ENCODE measurements around the gene ZC3H14. TPM values are rescaled to one million over a fixed set of nuclear protein-coding genes. Genes with fewer than 3 reads are reported as not detected.
"Not testable (repeated sequence)": the region's sequence is repeated elsewhere in the genome, so short reads cannot be mapped to it uniquely, and the experiment has no call there.

Gene ZC3H14
- total and polyA plus RNA-seq, 4 experiments from 2014 or later = 38.4 to 54.6 (median 47.6) TPM

DNA sequence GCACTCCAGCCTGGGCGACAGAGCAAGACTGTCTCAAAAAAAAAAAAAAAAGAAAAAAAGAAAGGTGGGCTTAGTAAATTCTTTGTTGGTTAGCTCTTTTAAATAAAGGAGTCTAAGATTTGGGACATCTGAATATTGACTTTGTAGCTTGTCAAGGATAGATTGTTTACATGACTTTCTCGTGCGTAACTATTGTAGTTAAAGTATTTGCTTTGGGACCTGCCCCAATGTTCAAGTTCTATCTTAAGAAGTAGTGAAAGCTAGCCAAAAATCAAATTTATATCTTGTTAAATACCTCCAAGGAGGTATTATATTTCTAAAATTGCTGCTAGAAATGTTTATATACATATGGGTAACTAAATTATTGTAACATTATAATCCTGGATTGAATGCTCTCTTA lies 40.4 kb upstream of the ZC3H14 start:
- Mint-ChIP-seq H3K27me3 (peaks cover 5 to 20% of the 10 kb centered on the region in 2 donors), H3K36me3 (no peaks in the 10 kb centered on the region), H3K4me3 (no peak overlapping the region), H3K27ac (no peak overlapping the region), H3K4me1 (no peaks in the 10 kb centered on the region), H3K9me3 (peaks cover 0 to 6% (median 0%) of the 10 kb centered on the region in 8 donors)
- ChIA-PET POLR2A (ENCODE audit: partially characterized antibody) (no interaction called here), CTCF (ENCODE audit: partially characterized antibody) (no interaction called here)
- Histone ChIP-seq H3K9me3 (ENCODE audit: control insufficient read depth in 1 of 2, low read length in 2 of 2) (no peaks in the 10 kb centered on the region), H3K27ac (ENCODE audit: low read depth, low read length) (no peak overlapping the region), H3K4me1 (ENCODE audit: insufficient read depth, low read length) (no peaks in the 10 kb centered on the region), H3K27me3 (ENCODE audit: insufficient read depth, low read length) (peaks cover 5% of the 10 kb centered on the region), H3K36me3 (ENCODE audit: insufficient read depth, low read length) (no peaks in the 10 kb centered on the region), H3K4me3 (ENCODE audit: low read length in 2 of 2) (no peak overlapping the region)
- DNase-seq = no peak
- intact Hi-C loops (cut with micrococcal nuclease) = no loop called here

DNA sequence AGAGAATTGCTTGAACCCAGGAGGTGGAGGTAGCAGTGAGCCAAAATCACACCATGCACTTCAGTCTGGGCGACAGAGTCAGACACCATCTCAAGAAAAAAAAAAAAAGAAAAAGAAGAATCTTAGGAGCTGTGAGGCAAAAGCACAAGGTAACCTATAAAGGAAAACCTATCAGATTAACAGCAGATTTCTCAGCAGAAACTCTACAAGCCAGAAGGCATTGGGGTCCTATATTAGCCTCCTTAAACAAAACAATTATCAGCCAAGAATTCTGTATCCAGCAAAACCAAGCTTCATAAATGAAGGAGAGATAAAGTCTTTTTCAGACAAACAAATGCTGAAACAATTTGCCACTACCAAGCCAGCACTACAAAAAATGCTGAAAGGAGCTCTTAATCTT lies 32.9 kb upstream of the ZC3H14 start:
- H3K4me1 ChIP-seq (ENCODE audit: insufficient read depth, low read length); H3K36me3 Mint-ChIP-seq; CTCF ChIA-PET (ENCODE audit: partially characterized antibody); H3K9me3 ChIP-seq (ENCODE audit: control insufficient read depth in 1 of 2, low read length in 2 of 2); H3K27ac Mint-ChIP-seq; POLR2A ChIA-PET (ENCODE audit: partially characterized antibody); H3K4me1 Mint-ChIP-seq; H3K36me3 ChIP-seq (ENCODE audit: insufficient read depth, low read length); H3K27ac ChIP-seq (ENCODE audit: low read depth, low read length); intact Hi-C loops (cut with micrococcal nuclease); H3K4me3 ChIP-seq (ENCODE audit: low read length in 2 of 2); H3K4me3 Mint-ChIP-seq; H3K27me3 ChIP-seq (ENCODE audit: insufficient read depth, low read length); DNase-seq: not testable (repeated sequence)
- Mint-ChIP-seq H3K27me3 (peaks cover 14 to 25% of the 10 kb centered on the region in 2 donors), H3K9me3 (peaks cover 7 to 34% (median 24%) of the 10 kb centered on the region in 8 donors)

DNA sequence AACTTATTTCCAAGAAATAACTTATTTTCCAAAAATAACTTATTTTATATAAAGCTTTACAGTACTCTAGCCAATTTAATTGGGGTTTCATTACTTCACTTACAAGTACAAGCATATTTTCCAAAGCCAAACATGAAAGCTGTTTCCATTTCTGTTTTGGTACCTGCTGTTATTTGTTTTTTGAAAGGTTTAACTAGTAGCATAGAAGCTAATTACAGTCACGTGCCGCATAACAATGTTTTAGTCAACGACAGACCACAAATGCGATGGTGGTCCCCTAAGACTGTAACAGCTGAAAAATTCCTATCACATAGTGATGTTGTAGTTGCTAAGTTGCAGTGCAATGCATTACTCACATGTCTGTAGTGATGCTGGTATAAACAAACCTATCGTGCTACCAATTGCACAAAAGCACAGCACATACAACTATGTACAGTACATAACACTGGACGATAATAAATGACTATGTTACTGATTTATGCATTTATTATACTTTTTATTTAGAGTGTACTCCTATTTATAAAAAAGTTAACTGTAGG lies 29.7 kb upstream of the ZC3H14 start:
- ChIA-PET POLR2A (ENCODE audit: partially characterized antibody) (no interaction called here), CTCF (ENCODE audit: partially characterized antibody) (no interaction called here)
- Mint-ChIP-seq H3K9me3 (peaks cover 7 to 29% (median 21%) of the 10 kb centered on the region in 8 donors), H3K27me3 (peaks cover 9 to 15% of the 10 kb centered on the region in 2 donors), H3K4me3 (no peak overlapping the region), H3K36me3 (peaks cover 2 to 3% of the 10 kb centered on the region in 2 donors), H3K4me1 (no peaks in the 10 kb centered on the region), H3K27ac (no peak overlapping the region)
- Histone ChIP-seq H3K27me3 (ENCODE audit: insufficient read depth, low read length) (no peaks in the 10 kb centered on the region), H3K36me3 (ENCODE audit: insufficient read depth, low read length) (no peaks in the 10 kb centered on the region), H3K4me1 (ENCODE audit: insufficient read depth, low read length) (no peaks in the 10 kb centered on the region), H3K4me3 (ENCODE audit: low read length in 2 of 2) (no peak overlapping the region), H3K27ac (ENCODE audit: low read depth, low read length) (no peak overlapping the region), H3K9me3 (ENCODE audit: control insufficient read depth in 1 of 2, low read length in 2 of 2) (no peaks in the 10 kb centered on the region)
- intact Hi-C loops (cut with micrococcal nuclease) = no loop called here
- no peak for DNase-seq

DNA sequence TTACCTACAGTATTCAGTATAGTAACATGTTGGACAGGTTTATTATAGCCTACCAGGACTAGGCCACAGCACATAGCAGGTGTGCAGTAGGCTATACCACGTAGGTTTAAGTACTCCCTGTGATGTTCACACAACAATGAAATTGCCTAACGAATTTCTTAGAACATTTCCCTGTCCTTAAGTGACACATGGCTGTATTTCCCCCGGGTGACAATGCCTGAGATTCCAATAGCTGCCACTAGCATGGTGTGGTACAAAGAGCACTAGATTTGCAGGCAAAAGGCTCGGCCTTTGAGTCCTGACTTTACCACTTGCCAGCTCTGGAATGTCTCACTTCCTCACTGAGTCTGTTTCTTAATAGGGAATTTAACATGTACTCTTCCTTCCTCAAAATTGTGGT lies 27.7 kb upstream of the ZC3H14 start:
- intact Hi-C loops (cut with micrococcal nuclease) = no loop called here
- POLR2A ChIA-PET (ENCODE audit: partially characterized antibody) = no interaction called here
- no peak for DNase-seq
- CTCF ChIA-PET (ENCODE audit: partially characterized antibody) = no interaction called here
- Mint-ChIP-seq H3K27ac (no peak overlapping the region), H3K27me3 (peaks cover 6 to 7% of the 10 kb centered on the region in 2 donors), H3K4me3 (no peak overlapping the region), H3K9me3 (peaks cover 2 to 9% (median 5%) of the 10 kb centered on the region in 8 donors), H3K36me3 (peaks cover 0 to 2% of the 10 kb centered on the region in 2 donors), H3K4me1 (no peaks in the 10 kb centered on the region)
- Histone ChIP-seq H3K27me3 (ENCODE audit: insufficient read depth, low read length) (no peaks in the 10 kb centered on the region), H3K27ac (ENCODE audit: low read depth, low read length) (no peak overlapping the region), H3K9me3 (ENCODE audit: control insufficient read depth in 1 of 2, low read length in 2 of 2) (no peaks in the 10 kb centered on the region), H3K4me3 (ENCODE audit: low read length in 2 of 2) (no peak overlapping the region), H3K36me3 (ENCODE audit: insufficient read depth, low read length) (no peaks in the 10 kb centered on the region), H3K4me1 (ENCODE audit: insufficient read depth, low read length) (no peaks in the 10 kb centered on the region)

DNA sequence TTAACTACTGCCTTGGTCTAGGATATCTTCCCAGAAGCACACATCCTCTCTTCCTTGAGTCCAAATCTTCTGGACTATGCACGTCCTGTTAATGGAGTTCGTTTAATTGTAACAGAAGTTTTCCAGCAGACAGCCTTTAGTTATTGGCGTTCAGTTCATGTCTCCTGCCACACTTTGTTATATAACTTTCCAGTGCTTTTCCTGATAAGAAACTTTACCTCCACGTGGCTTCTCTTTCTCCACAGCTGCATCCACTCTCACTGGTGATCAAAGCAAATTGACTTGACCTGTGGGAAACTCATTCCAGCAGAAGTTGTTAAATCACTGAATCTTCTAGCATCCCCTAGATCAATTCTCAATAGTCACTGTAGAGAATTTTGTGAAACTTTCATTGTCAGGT lies 27.0 kb upstream of the ZC3H14 start:
- Histone ChIP-seq H3K4me3 (ENCODE audit: low read length in 2 of 2) (no peak overlapping the region), H3K36me3 (ENCODE audit: insufficient read depth, low read length) (no peaks in the 10 kb centered on the region), H3K9me3 (ENCODE audit: control insufficient read depth in 1 of 2, low read length in 2 of 2) (no peaks in the 10 kb centered on the region), H3K4me1 (ENCODE audit: insufficient read depth, low read length) (no peaks in the 10 kb centered on the region), H3K27me3 (ENCODE audit: insufficient read depth, low read length) (no peaks in the 10 kb centered on the region), H3K27ac (ENCODE audit: low read depth, low read length) (no peak overlapping the region)
- H3K9me3 Mint-ChIP-seq = peaks cover 0 to 2% (median 0%) of the 10 kb centered on the region in 8 donors
- H3K36me3 Mint-ChIP-seq = no peaks in the 10 kb centered on the region
- no peaks in the 10 kb centered on the region for H3K4me1 Mint-ChIP-seq
- DNase-seq = no peak
- no peak overlapping the region for H3K4me3 Mint-ChIP-seq
- ChIA-PET CTCF (ENCODE audit: partially characterized antibody) (no interaction called here), POLR2A (ENCODE audit: partially characterized antibody) (no interaction called here)
- no peak overlapping the region for H3K27ac Mint-ChIP-seq
- peaks cover under 1 to 6% of the 10 kb centered on the region in 2 donors for H3K27me3 Mint-ChIP-seq
- intact Hi-C loops (cut with micrococcal nuclease) = no loop called here

DNA sequence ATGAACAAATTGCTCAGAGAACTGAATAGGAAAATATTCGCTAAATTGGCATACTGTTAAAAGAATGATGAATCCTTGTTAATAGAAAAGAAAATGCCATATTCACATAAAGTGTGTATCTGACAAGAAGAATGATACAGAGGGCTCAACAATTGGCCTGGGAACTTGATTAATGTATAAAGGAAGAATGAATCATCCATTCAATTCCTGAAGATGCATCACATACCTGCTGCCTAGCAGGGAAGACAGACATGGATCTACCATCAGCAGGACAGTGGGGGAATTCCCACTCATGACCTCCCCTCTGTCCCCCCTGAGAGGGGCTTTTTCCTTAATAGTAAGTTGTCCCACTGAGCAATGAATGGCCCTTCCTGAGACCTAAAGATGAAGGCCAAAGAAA lies 21.5 kb upstream of the ZC3H14 start:
- Histone ChIP-seq H3K36me3 (ENCODE audit: insufficient read depth, low read length) (no peaks in the 10 kb centered on the region), H3K4me3 (ENCODE audit: low read length in 2 of 2) (no peak overlapping the region), H3K27ac (ENCODE audit: low read depth, low read length) (no peak overlapping the region), H3K4me1 (ENCODE audit: insufficient read depth, low read length) (no peaks in the 10 kb centered on the region), H3K9me3 (ENCODE audit: control insufficient read depth in 1 of 2, low read length in 2 of 2) (no peaks in the 10 kb centered on the region), H3K27me3 (ENCODE audit: insufficient read depth, low read length) (no peaks in the 10 kb centered on the region)
- CTCF ChIA-PET (ENCODE audit: partially characterized antibody) = no interaction called here
- Mint-ChIP-seq H3K27ac (no peak overlapping the region), H3K36me3 (no peaks in the 10 kb centered on the region), H3K4me1 (no peaks in the 10 kb centered on the region), H3K9me3 (no peaks in the 10 kb centered on the region), H3K27me3 (peaks cover 0 to 3% of the 10 kb centered on the region in 2 donors), H3K4me3 (no peak overlapping the region)
- no peak for DNase-seq
- intact Hi-C loops (cut with micrococcal nuclease) = no loop called here
- POLR2A ChIA-PET (ENCODE audit: partially characterized antibody) = no interaction called here

DNA sequence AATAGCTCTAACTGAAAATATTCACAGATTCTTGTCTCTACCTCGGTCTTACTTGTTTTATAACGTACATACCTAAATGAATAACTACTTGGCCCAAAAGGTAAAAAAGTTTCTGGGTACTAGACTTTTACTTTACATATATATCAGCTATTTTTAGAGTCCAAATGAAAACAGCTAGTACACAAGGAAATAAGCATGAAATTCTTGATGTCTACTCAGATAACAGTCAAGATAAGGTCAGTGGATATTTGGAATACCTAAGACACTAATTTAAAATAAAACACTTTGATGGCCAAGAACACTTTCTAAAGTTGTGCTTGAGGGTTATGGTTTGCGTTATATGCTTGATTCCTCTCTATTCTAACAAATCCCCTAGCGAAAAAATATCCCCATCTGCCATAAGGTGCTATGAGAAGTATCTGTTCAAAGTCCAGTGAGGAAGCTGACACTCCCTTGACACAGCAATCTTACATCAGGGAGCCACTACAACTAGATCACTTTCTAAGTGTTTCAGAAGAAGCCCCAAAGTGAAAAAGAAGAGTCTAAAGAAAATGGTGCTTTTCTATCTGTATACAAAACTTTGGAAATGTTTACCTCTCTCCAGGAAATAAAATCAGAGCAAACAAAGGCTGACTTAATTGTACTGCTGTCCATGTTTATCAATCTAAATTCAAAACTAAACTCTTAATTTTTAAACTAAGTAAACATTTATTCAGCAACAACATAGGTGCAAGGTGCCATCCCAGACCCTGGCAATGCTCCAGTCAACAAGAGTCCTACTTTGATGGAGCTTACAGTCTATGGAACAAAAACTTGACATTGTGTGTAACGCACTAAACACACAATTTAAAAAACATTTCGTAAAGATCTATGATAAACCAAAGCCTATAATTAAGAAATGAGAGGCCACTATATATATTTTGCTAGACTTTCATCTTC lies 19.7 kb upstream of the ZC3H14 start:
- no peaks in the 10 kb centered on the region for H3K4me1 Mint-ChIP-seq
- peaks cover 0 to 3% of the 10 kb centered on the region in 2 donors for H3K27me3 Mint-ChIP-seq

More for the DNA sequence above, 19.7 kb upstream of the ZC3H14 start:
- CTCF ChIA-PET (ENCODE audit: partially characterized antibody) = no interaction called here
- H3K36me3 ChIP-seq (ENCODE audit: insufficient read depth, low read length) = no peaks in the 10 kb centered on the region
- Mint-ChIP-seq H3K36me3 (no peaks in the 10 kb centered on the region), H3K27ac (no peak overlapping the region), H3K9me3 (no peaks in the 10 kb centered on the region), H3K4me3 (no peak overlapping the region)
- H3K9me3 ChIP-seq (ENCODE audit: control insufficient read depth in 1 of 2, low read length in 2 of 2) = no peaks in the 10 kb centered on the region
- intact Hi-C loops (cut with micrococcal nuclease) = no loop called here
- POLR2A ChIA-PET (ENCODE audit: partially characterized antibody) = no interaction called here
- DNase-seq = no peak
- H3K27ac ChIP-seq (ENCODE audit: low read depth, low read length) = no peak overlapping the region
- H3K27me3 ChIP-seq (ENCODE audit: insufficient read depth, low read length) = no peaks in the 10 kb centered on the region
- H3K4me1 ChIP-seq (ENCODE audit: insufficient read depth, low read length) = no peaks in the 10 kb centered on the region
- no peak overlapping the region for H3K4me3 ChIP-seq (ENCODE audit: low read length in 2 of 2)
